ENCODE data around the gene C1QTNF8.

C1QTNF8 gene

DNA sequence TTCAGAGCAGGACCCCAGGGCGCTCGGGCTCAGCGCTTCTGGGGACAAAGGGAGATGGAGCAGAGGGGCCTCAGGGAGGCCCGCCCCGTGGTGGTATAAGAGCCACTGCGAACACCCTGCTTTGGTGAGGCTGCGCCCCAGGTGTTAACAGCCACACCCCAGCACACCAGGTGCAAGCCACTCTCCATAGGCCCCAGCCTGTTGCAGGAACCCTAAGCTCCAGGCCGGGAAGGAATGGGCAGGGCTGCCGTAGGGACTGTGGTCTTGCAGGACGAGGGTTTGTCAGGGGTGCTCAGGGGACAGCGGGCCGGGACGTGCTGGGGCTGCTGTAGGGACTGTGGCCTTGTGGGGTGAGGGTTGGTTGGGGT, 40.5 kb downstream of the C1QTNF8 start:
- DNase-seq = no peak

DNA sequence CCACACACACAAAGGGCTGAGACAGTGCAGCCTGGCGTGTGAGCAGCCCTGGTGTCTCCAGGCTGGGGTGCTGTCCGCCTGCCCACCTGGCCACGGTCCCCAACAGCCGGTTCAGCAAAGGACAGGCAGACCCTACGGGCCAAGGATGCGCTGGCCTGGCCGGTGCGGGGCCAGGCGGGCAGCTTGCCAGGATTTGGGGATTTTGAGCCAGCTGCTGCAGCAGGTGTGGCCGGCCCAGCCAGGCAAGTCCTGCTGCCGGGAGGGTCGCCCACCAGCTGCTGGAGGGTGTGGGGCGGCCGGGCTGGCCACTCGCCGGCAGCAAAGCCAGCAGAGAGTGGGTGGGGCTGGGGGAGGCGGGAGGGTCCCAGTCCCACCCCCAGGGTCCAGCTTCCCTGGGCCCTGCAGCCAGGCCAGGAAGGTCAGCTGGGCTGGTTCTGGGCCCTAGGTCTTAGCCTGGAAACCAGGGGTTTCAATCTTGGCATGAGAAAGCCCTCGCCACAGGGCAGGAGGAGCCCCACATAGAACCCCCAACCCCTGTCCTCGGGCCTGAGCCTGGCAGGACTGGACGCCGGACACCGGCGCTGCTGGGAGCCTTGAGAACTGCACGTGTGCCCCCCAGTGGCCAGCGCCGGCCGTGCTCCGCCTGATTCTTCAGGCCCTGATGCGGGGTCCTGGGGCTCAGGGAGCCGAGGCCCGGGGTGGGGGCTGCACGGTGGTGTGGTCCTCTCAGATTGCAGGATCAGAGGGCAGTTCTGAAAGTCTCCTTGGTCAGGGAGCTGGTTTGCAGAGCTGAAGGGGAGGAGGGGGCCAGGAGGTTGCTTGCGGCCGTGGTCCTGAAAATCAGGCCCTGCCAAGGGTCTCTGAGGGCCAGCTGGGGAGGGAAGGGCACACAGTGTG, 41.1 kb downstream of the C1QTNF8 start:
- peak in 1 of 6 experiments; percentile 25 for DNase-seq

DNA sequence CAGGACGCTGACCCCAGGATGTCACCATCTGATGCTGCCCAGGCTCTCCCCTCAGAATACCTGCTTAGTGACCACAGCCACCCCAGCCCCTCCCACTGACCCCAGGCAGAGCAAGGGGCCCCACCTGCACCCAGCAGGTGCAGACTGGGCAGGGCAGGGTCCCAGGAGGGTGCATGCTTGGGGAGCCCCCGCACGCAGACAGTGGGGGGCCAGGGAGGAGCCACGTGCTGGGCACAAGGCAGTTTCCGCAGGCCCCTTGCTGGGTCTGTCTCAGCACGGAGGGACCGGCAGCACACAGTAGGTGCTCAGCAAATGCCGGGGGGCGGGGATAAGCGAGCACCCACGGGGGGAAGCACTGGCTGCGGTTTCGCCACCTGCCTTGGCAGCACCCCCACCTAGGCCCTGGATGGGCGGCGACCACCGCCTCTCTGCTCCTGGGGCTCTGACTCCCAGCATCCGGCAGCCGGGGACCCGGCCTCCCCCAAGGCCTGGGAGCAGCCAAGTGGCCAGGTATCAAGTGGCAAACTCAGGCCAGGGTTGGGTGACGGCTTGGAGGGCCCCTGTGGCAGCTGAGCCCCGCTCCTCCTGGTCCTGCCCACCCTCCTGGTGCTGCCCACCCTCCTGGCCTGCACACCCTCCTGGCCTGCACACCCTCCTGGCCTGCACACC, 42.2 kb downstream of the C1QTNF8 start:
- DNase-seq = no peak

DNA sequence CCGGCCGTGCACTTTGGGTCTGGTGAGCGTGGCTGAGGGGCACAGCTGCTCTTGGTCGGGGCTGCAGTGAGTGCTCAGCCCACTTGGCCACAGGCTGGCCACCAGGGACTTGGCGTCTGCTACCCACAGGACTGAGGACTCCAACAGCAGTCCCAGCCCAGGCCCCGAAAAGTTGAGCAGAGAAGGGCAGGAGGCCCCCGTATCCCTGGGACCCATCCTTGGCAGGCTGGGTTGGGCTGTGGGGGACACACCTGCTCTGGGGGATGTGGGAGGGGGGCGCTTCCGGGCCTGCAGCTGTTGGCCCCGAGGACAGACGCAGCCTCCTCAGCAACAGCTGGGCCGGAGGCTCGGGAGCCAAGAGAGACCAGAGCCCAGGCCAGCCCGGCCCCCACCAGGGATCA, 42.9 kb downstream of the C1QTNF8 start:
- DNase-seq = no peak

DNA sequence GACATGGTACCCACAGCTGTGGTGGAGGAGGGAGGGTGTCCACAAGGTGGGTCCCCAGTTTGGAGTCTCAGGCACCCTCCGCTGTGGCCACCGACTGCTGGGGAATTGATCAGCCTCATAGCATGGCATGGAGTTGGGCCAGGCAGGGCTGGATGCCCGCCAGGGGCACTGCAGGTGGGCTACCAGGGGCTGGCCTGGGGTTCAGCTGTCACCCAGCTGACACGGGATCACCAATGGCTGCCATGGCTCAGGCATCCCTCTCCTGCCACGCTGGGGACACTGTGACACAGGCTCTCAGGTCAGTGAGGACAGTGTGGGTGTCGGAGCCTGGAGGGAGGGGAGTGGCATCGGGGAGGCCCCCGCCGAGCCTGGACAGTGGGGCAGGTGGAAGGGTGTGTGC, 43.3 kb downstream of the C1QTNF8 start:
- DNase-seq = no peak

DNA sequence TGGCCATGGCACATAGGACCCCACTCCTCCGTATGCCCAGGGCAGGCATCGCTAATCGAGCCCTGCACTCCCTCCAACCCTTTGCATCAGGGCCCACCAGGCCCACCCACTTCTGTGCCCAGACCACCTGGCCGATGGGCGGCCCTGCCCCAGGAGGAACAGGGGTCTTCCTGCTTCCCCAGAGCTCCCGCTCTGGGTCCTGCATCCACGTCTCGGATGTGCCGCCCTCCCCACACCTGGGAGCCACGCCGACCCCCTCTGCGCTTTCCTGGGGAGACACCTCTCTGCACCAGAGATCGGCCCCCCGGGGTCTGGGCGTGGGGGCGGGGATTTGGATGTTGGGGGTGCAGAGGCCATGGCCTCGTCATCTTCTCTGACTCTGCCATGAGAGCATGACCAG, 44.6 kb downstream of the C1QTNF8 start:
- DNase-seq = no peak

DNA sequence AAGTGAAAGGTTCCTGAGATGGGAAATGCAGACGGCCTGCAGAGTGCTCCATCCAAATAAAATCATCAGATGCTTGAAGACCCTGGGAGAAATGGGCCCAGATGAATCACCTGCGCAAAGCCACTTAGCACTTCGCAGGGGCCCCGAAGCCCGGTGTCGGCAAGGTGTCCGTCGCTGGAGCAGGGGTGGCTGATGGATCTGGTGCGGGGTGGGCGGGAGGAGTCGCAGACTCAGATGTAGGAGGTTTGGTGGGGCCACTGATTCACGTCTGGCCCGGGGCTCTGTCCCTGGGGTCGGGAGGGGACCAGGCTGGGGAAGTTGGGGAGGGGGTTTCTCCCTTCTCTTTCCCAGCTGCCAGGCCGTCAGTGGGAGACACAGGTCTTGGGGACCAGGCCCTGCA, 45.1 kb downstream of the C1QTNF8 start:
- no peak for DNase-seq

DNA sequence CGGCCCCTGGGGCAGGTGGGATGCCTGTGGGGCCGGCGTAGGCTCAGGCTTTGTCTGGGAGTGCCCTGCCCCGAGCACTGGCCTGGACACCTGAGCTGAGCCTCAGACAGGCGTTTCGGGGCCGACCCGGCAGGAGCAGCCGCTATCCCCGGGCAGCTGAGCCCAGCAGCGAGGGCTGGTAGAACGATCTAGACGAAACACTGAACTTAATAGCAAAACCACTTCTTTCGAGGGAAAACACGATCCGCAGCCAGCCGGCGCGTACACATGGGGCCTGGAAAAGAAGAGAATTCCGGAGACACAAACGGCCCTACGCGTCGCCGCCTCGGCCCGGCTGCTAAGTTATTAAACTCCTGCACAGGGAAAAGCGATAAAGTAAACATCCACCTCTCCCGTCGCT, 45.5 kb downstream of the C1QTNF8 start:
- DNase-seq = no peak

DNA sequence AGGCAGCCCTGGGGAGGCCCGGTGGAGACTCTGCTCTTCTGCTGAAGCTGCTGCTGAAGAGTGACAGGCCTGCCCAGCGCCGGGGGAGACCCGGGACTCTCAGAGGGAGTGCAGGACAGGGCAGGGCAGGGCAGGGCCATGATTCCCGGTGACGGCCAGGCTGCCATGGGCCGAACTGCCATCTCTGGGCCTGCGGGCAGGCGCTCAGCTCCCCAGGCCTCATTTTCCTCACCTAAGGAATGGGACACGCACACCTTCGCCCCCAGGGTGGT, 46.1 kb downstream of the C1QTNF8 start:
- DNase-seq = no peak

DNA sequence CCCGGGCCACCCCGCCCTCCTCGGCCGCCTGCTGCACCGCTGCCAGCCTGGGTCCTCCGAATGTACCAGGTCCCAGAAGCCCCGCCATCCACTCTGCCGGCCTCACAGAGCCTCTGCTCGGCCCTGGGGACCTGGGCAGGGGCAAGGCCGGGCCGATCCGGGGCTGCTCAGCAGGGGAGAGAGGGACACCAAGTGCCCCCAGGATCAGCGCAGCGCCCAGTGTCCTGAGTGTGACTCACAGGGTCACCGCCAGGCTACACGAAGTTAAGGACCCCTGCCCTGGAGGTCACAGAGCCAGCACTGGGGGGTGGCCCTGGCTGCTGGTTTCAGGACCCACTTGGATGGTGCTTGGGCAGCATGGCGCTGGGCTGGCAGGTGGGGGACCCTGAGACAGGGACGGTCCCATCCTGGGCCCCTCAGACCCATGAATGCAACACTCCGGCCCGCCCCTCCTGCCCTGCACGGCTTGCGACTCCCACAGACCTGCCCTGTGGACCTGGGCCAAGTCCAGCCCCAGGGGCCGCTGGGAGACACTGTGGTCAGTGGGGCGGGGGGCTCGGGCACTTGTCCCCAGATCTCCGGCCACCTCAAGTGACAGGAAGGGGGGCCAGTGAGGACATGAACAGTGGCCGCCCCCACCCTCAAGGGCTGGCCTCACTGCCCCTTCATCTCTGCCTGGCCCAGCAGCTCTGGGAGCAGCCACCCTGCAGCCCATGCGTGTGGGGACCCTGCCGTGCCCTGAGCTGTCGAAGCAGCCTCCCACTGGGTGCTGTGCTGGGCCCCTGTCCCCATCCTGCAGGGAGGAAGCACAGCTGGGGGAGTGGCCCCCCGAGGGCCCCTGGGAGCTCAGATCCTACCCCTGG, 46.7 kb downstream of the C1QTNF8 start:
- no peak for DNase-seq

DNA sequence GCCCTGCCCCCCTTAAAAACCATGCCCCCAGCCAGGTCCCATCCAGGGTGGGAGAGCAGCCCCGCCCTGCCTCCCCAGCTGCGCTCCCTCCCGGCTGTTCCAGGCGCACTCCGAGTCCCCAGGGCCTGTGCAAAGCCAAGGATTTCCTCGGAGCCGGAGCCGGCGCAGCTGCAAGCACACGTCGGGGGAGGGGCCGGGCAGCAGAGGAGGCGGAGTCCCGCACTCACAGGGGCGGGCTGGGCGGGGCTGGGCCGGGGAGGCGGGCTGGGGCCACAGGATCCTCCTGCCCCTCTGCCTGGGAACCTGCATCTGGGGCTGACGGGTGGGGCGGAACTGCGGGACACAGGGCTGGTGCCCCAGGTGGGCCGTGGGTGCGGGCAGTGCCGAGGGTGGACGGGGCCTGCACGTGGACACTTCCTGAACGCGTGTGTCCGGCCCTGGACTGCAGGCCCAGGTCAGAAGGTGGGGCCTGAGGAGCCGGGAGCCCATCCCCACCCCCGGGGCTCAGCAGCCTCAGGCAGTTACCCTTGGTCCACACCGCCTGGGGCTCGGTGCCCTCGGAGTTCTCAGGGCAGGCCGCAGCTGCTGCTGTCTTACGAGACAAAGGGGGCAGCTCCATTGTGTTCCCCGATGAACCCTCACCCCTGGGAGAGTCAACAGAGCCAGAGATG, 47.5 kb downstream of the C1QTNF8 start:
- no peak for DNase-seq

DNA sequence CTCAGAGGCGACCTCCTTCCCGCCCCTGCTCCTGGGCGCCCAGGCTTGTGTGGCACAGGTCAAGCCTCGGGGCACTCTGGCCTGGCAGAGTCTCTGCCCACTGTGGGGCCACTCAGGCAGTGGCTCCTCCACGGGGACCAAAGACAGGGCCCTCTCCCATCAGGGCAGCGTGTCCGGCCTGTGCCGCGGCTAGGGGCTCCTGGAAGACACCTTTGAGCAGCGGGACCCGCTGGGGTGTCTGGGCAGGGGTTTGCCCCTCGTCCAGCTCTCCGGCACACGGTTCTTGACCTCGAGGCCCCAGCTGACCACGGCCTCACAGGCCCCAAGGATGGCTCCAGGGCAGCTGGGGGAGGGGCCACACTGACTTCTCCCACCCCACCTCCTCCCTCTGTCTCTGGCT, 48.2 kb downstream of the C1QTNF8 start:
- DNase-seq = no peak

DNA sequence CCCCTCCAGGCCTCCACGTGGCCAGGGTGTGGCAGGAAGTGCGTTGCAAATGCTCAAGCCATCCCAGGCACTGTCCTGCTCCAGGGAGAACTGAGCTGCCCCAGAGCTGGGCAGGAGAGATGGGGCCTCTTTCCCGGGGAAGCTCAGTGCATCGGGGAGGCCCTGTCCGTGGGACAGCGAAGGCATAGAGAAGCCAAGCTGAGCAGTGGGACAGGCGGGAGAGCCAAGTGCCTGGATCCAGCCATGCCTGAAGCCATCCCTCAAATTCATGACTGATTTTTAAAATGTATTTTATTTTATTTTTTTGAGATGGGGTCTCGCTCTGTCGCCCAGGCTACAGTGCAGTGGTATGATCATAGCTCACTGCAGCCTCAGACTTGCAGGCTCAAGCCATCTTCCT, 48.9 kb downstream of the C1QTNF8 start:
- no peak for DNase-seq

DNA sequence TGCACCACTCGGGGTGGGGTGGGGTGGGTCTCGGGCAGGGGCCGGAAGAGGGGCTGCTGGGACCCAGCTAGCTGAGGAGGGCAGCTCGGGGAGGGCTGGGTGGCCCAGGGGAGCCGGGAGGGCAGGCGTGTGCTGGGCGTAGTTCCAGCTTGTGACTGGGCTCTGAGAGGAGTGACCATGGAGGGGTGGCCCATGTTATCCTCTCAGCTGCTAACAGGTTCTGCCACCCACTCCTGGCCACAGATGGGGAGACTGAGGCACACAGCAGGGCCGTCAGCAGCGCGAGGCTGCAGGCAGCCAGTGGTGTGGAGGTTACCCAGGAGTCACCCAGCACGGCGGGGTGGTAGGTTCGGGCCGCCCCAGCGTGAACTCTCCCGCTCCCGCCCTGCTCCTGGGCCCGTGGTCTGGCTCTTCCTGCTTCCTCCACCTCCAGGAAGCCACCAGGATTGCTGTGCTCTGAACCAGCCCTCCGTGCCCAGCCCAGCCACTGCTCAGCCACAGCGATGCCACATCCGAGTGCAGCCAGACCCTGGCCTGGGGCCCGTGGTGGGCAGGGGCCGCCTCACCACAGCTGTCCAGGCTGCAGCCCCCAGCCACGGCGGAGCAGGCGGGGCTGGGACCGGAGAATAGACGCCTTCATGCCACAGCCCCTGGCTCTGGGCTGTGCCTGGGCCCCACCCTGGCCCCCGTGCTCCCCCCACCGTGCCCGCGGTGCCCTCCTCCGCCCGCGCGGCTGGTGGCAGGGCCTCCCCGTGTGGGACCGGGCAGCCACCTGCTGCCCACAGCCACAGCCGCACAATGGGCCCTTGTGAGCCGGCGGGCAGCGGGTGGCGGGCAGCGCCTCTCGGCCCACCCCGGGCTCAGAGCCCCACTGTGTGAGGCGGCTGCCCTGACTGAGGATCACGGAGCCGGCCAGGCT, 49.8 kb downstream of the C1QTNF8 start:
- no peak for DNase-seq

DNA sequence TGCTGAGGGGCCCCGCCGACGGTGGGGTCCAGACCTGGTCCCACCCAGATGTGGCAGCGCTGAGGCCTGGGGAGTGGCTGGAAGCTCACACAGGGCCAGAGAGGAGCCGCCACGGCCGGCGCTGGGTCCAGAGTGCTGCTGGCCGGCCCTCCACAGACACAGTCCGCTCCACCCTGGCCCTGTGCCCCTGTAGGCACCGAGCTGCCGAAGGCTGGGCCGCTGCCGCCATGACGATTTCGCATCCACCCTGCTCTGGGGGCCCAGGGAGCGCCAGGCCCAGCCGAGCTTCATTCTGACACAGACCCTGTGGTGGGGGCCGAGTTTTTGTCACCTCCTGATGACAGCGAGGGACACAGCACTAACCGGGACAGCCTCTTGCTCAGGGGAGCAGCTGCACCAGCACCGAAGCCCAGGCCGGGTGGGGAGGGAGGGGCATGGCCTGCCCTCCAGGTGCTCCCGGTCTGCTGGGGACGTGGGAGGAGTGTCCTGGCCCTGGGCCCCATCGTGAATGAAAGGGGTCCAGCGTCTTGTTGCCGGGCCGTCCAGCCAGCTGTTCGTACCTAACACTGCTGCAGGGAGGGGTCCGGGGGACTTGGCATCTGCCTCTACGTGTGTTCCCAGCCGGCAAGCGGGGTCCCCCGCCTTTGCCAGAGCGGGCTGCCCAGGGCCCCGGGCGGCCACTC, 50.6 kb downstream of the C1QTNF8 start:
- DNase-seq = no peak

DNA sequence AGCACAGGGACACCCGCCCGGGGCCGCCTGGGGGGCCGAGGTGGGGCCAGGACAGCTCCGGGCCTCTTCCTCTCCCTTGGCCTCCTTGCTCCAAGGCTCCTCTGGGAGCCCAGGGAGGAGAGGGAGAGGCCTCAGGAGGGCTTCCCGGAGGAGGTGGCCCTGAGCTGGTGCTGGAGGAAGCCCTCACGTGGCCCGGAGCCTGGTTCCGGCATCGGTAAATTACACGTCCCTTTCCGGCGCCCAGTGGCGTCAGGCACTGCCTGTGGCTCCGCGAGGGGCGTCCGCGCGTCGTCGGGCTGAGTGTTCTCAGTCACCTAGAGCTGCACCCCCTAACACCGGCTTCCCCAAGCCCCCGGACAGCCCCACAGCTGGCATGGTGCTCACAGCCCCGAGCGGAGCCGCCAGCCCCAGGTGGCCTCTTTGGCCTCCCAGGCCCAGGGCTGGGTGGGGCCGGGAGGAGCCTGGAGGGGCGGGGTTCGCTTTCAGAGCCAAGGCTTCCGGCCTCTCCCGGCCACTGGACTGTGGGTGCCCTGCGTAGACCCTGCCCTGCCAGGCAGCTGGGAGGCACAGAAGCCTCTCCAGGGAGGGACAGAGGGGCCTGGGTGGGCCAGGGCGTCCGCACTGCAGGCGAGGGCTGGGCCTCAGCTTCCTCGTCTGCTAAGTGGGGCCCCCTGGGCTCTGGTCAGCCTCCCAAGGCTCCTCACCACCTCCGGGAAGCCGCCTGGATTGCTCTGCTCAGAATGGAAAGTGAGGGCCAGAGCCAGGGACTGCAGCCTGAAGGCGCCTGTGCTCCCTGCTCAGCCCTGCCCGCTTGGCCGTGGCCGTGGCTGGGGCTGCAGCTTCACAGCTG, 51.4 kb downstream of the C1QTNF8 start:
- no peak for DNase-seq

DNA sequence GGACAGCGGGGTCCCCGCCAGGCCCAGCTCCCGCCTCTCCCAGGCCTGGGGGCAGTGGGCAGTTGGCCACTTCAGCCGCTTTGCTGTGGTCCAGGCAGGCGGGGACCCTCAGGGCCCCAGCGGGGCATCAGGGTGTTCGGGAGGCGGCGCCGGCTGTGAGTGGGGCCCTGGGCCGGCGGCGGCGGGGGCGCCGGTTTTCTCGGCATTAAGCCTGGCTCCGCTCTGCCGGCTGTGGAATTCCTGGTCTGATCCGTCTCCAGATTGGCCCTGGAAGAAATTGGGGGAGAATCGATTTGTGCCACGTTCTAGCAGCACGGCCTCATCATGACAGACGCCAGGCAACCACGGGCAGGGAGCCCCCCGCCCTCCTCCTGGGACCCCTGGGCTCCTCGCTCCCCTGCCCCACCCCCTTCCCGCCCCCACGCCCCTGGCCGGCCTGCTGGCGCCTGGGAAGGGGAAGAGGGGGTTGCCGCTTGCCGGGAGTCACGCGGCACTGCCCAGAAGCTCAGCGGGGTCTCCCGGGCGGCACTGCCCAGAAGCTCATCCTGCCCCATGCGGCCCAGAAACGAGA, 52.1 kb downstream of the C1QTNF8 start:
- DNase-seq = no peak

DNA sequence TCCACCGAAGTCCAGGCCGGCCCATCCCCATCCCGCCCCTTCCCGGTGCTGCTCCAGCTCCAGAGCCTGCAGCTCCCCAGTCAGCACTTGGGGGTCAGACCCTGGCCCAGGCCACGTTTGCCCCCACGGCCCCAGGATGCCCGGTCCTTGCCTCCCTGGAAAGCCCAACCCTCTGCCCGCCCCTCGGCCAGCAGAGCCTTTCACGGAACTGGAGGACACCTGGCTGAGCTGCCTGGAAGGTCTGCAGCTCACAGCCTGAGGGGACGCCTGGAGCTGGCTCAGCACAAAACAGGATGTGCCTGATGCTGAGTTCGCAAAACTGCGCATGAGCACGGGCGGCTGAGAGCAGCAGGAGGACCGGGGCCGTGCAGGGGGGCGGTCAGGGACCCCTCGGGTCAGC, 53.2 kb downstream of the C1QTNF8 start:
- DNase-seq = no peak

DNA sequence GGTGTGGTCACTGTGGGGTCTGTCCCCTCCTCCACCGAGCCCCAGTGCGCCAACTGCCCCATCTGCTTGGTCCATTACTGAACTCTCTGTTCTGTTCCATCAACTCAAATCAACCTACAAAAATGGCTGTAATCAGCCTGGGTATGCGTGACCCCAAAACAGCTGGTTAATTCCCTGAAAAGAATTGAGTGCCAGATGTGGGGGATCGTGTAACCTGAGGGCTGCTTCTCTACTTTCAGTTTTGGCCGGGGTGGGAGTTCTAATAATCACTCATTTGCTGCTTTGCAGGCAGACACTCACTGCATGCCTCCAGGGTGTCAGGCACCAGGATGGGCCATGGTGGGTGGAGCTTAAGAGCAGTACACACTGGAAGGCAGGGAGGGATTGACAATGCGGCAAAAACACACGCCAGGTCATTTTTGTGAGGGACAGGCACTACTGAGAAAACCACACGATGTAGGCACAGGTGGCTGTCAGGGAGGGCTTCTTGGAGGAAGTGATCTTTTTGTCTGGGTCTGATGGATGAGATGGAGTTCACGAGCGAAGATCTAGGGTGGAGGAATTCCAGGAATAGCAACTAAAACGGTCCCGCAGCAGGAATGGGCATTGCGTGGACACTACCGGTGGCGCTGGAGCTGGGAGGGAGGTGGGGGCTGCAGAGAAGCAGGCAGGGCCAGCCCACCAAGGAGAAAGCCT, 53.8 kb downstream of the C1QTNF8 start:
- DNase-seq = no peak

DNA sequence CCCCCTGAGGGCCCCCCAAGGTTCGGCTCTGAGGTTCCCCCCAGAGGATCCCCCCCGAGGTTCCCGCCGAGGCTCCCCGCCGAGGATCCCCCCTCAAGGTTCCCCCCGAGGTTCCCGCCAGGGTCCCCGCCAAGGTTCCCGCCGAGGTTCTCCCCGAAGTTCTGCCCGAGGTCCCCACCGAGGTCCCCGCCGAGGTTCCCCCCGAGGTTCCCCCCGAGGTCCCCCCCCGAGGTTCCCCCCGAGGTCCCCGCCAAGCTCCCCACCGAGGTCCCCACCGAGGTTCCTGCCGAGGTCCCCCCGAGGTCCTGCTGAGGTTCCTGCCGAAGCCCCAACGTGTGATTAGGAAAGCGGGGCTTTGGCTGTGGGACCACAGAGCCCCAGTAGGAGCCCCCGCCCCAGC, 55.7 kb downstream of the C1QTNF8 start:
- no peak for DNase-seq
